NCI-H748 treated with DMSO at 0.1 percent for 48 hours (cell line): ENCODE measurements around the gene PIK3C3.
"Not testable (repeated sequence)": the region's sequence is repeated elsewhere in the genome, so short reads cannot be mapped to it uniquely, and the experiment has no call there.

Experiments used
- DNase-seq: peaks from one replicate; lab custom pipeline; 2025; lab: John Stamatoyannopoulos, UW

The PIK3C3 gene

DNA sequence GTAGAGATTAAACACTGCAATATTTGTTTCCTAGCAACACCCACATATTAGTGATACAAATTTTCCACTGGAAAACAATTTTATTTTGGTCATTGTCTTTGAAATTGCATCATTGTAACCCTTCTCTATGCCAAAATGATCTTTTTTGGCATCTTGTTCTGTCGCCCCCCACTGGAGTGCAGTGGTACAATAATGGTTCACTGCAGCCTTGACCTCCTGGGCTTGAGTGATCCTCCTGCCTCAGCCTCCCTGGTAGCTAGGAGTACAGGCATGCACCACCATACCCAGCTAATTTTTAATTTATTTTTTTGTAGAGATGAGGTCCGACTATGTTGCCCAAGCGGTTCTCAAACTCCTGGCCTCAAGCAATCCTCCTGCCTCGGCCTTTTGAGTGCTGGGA, 117.4 kb downstream of the PIK3C3 start:
- no peak for DNase-seq

DNA sequence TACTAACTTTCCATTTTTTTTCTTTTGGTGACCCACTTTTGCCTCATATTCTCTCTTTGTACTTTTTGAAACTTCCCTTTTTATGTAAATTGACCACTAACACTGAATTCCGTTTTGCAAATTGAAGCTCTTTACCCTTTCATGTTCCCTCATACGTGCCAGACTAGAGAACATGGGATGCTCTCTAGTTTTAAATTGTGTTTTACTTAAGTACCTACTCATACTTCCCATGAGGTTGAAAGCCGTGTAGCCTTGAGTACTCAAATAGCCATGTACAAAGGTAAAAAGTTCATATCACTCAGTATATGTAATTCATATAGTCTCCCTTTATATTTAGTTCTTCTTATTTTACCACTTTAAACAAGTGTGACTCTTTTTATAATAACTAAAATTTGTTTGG, 119.7 kb downstream of the PIK3C3 start:
- no peak for DNase-seq

DNA sequence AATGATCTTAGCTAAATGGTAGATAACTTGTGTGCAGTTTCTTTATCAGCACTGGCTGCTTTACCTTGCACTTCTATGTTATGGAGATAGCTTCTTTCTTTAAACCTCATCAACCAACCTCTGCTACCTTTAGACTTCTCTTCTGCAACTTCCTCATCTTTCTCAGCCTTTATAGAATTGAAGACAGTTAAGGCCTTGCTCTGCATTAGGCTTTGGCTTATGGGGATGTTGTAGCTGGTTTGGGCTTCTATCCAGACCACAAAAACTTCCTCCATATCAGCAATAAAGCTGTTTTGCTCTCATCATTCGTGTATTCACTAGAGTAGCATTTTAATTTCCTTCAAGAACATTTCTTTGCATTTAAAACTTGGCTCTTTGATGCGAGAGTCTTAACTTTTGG, 123.7 kb downstream of the PIK3C3 start:
- DNase-seq = no peak

DNA sequence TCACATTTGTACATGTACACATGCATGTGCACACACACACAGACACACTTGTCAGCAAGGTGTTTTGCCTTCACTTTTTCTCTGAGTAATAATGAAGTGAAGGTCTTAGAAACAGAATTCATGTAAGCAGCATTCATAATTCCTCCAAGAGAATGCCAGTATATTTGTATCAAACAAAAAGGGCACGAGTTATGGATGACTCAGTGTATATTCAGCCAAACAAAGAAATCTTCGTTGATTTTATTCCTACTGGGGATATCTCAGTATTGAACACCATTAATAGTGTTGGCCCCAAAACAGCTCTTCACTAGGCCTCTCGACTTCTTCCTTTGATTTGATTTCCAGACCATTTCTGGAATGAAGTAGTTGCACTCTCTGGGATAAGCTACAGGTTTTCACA, 125.3 kb downstream of the PIK3C3 start:
- no peak for DNase-seq

DNA sequence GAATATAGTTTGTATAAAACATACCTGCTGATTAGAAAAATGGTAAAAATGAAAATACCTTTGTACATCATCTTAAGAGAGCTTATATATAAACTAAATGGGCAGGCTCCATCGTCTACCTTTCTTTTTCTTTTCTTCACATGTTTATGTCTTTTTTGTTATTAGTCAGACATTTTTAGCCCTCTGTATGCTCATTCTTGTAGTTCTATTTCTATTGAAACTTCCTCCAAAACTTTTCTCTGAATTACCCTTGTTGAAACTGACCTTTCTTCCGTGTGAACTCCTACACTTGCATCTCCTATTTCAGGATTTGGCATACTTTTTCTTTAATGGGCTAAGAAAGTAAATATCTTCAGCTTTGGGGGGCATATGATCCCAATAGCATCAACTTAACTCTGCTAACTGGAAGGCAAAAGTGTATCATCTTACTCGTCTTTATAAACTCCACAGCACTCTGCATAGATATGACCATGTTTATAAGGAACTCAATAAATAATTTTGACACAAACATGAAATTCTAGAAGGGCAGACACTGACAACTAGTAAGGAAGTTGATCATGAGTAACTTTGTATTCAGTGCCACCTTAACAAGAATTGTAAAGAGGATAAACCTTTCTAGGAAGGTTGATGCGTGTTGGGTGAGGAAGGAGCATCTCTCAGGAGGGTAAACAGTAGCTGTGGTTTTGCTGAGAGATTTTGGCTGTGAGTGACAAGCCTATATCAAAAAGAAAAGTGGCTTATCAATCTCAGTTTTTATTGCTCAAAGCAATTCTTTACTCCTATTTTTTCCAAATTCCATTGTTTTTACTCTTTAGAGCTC, 127.6 kb downstream of the PIK3C3 start:
- no peak for DNase-seq

DNA sequence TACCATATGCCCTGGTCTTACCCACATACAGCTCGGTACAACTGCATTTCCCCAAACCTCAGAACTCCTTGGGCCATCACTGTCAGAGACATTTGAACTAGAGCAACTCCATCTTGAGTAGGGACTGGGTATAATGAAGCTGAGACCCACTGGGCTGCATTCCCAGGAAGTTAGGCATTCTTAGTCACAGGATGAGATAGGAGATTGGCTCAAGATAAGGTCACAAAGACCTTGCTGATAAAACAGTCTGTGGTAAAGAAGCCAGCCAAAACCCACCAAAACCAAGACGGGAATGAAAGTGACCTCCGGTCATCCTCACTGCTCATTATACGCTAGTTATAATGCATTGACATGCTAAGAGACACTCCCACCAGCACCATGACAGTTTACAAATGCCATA, 131.3 kb downstream of the PIK3C3 start:
- no peak for DNase-seq

DNA sequence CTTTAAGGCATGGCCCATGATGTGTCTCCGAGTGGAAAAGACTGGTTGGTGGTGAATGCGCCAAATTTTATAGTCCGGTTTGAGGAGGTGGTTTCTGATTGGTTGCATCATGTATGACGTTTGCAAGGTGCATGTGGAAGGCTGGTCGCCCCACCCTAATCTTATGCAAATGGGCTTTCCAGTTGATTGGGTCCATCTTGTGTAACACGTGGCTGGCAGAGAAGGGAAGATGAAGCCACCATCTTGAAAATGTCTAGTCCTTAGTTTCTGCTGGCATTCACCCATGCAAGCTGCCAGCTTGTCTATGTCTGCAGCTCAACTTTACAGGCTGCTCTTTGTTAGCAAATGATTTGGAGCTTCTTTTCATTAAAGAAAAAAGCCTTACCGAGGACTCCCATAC, 132.2 kb downstream of the PIK3C3 start:
- no peak for DNase-seq

DNA sequence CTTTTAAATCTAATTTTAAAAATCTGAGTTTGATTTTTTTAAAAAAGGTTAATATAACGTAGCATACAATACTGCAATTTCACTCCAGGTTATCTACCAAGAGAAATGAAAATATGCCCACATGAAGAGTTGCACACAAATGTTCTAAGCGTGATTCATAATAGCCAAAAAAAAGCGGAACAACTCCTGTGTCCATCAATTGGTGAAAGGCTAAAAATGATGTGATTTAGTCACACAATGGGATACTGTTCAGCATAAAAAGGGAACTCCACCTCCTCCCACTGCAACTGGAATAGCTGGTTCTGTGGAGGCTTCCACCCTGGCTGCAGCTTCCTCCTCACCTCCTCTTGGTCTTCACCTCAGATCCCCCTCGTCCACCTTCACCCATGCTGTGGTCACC, 132.8 kb downstream of the PIK3C3 start:
- no peak for DNase-seq

DNA sequence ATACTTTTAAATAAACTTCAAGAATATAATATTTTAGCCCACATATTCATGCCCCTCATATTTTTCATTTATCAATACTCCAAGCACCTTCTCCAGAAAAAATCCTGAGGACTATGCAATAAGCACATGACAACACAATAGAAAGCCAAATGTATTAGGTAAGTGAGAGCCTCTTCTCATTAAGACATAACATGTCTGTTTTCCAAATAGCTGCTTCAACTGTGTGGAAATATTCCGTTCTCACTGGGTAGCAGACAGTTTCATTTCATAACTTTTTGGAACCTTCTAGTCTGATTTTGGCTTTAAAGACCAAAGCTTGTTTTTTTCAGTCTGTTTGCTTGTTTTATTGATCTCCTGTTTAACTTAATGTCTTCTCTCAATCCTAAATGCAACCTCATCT, 137.8 kb downstream of the PIK3C3 start:
- DNase-seq = no peak

DNA sequence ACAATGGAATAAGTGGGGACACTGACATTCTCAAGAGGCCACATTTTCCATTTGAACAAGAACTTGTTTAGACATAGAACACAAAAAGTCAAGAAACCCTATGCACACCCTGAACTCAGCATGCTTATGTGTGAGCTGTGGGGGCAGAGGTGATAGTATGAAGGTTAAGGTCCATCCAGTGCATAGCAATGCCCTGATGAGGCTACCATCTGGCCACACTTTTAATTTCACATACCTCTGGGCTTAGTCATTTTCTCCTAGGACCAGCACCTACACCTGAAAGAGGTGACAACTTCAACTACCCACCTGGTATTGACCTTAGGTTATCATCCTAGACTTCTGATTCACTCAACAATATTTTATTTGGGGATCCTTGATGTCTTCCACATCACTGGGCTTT, 139.8 kb downstream of the PIK3C3 start:
- no peak for DNase-seq

DNA sequence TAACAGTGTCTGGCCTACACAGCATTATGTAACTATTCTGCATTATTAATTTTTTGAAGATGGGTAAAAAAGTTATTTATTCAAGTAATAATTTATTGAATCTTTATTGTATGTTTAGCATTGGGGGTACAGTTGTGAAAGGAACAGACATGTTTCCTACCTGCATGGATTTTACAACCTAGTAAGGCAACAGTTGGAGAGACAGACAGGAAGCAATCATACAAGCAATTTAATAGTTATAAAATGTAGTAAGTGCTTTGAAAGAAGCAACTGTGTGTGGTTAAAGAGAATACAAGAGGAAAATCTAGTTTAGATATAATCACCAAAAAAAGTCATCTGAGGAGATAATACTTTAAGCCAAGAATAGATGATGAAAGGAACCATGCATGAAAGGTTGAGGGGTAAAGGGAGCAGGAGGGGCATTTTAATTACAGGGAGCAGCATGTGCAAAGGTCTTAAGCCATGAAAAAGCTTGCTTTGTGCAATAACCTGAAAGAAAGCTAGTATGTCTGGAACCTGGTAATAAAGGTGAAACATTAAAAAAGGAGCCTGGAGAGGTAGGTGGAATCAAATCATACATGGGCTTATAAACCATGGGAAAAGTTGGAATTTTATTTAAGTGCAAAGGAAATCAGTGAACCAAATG, 140.8 kb downstream of the PIK3C3 start:
- no peak for DNase-seq

DNA sequence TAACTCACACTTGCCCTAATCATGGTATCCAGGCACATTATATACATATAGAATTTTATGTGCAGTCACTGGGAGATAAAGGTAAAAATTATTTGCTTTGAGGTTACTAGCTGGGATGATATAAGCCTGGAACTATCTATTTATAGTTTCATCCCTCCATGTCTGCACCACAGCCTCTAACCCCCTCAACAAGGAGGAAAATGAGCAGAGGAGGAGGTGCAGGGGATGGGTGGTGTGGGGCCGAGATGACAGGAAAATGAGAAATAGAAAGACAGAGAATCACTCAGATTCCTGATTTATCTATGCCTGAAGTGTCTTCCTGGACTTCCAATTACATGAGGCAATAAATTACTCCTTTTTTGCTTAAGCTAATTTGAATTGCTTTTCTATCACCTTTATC, 145.2 kb downstream of the PIK3C3 start:
- DNase-seq = no peak

DNA sequence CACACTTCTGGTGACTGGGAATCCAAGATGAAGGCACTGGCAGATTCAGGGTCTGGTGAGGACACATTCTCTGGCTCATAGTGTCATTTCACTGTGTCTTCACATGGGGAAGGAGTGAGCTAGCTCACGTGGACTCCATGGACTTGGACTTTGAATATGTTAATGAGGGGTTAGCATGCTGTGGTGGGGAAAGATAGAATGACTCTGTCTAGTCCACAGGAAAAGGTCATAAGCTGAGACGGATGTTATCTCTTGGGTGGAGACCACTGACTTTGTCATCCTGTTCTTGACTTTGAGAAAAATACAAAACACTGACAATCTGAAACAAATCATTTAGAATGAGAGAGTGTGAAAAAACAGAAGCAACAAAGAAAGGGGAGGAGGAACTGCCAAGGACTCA, 145.9 kb downstream of the PIK3C3 start:
- no peak for DNase-seq

DNA sequence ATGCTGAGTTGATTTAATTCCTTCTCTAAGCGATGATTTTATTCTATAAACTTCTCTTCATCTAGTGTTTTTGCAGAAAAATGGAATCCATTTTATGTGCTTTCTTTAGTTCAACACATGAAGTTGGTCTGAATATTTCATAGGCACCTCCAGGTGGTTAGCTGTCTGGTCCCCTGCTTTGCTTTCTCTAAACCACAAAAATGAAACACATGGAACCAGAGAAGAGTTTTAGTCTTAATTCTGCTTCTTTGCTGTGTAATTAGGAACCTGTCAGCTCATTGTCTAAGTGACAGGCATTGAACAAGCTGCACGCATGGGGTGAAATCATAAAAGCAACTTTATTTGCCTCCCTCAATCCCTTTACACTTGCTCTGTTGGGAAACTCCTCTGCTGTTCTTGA, 150.4 kb downstream of the PIK3C3 start:
- no peak for DNase-seq

DNA sequence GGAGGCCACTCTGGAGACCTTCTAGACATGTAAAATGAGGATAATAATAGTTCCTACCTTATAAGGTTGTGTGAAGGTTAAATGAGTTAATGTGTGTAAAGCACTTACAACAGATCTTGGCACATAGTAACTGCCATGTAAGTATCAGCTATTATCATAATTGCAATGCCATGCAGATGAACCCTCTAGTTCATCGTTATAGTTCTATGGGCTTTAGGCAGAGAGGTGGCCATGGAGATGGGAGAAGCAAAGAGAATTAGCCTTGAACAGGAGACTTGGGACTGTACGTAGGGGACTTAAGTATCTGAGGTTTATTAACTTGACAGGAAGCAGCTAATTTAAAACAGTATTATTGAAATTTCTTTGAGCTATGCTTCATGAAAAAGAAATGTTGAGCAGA, 151.8 kb downstream of the PIK3C3 start:
- no peak for DNase-seq

DNA sequence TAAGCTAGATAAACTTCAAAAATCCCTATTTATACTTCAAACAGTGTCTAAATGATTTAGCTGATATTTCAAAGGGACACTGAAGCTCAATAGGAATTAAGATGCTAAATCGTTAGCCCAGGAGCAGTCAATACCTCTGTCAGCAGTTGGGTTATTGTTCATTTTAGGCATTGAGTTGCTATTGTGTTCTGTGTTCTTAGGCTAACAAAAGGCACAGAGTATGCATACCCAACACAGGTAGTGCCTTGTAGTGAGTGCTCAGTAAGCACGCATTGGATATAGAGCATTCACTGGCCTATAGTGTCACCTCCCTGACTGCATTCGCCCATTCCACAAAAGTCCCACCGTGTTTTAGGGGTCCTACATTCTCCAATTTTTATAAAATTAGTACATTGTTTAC, 152.3 kb downstream of the PIK3C3 start:
- no peak for DNase-seq

DNA sequence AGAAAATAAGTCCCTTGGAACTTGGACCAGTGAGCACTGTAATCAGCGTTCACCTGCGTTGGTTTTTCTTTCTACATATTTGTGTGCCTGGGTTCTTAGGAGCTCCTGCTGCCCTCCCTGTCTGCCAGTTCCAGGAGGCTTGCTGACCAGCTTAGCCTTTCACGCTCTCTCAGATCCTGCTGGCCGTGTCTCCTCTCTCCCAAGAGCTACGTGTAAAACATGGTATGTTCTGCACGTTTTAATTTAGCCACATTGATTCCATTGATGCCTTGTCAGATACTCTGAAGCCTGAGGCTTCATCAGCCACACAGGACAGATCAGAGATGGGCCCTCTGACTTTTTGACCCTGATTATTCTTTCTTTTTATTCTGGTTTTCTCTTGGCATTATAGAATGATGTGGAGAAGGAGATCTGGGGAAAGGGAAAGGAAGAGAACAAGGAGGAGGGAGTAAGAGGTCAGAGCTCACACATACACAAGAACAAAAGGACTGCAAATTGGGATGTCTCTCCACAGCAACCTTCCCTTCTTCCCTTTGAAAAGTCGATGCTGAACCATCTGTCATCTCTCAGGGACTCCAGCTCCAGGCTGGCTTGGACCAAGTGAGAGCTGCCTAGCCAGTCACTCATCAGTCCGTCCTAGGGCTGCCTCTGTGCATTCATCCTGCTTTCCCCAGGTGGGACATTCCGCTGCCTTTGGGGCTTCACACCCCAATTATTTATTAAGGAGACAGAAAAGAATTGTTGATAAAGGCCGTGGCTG, 152.8 kb downstream of the PIK3C3 start:
- DNase-seq = no peak

DNA sequence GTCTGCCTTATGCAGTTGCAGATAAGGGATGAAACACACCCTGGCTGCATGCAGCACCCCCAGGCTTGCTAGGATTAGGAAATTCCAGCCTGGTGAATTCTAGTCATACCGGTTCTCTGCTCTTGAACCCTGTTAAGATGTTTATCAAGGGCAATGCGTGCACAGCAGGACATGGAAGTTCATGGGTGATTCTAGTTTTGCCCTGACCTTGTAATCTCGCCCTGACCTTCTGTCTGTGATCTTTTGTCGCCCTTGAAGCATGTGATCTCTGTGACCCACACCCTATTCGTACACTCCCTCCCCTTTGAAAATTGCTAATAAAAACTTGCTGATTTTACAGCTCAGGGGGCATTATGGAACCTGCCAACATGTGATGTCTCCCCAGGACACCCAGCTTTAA, 157.1 kb downstream of the PIK3C3 start:
- not testable (repeated sequence) for DNase-seq

DNA sequence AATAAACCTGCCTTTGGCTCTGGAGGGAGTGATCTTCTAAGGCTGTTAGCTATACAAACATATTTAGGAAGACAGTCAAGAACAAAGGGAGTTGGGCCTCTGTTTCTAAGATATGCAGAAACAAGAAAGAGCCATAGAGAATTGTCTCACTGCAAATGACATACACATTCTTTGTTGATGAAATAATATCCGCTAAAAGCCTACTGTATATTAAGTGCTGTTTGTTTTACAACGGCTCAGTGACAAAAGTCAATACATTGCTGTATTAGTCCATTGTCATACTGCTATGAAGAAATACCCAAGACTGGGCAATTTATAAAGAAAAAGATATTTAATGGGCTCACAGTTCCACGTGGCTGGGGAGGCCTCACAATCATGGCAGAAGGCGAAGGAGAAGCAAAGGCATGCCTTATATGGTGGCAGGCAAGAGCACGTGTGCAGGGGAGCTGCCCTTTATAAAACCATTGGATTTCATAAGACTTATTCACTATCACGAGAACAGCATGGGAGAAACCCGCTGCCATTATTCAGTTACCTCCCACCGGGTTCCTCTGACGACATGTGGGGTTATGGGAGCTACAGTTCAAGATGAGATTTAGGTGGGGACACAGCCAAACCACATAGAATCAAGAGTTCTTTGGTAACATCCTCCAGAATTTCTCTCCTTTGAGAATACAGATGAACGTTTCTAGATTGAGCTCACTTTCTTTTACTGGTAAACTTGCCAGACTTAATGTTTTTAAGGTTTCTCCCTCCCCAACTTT, 157.8 kb downstream of the PIK3C3 start:
- DNase-seq = no peak

DNA sequence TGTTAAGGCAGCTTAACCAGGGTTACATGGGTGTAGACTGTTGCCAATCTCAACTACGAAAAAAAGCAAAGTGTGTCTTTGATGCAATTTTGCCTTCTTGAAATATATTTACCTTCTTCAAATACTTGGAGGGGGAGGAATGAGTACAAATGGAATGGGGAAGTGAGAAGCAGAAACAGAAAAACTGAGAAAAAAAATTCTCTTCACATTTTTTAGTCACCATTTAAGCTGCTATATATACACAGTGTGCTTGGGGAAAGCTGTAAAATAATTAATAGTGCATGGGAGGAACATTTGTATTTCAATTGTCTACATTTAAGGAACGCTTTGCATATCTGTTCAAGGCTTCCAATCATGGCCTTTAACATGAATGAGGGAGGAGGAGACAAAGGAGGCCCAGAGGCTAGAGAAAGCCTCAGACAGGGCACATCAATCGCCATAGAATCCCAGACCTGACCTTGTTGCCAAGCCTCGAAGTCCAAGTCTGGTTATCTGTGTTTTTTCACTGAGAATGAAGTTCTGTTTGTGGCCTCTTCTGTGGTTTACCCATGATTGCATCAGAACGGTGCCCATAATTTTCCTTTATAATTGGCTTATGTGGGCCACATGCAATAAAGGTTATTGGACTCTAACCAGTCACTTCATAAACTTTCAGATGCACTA, 158.6 kb downstream of the PIK3C3 start:
- DNase-seq = no peak

DNA sequence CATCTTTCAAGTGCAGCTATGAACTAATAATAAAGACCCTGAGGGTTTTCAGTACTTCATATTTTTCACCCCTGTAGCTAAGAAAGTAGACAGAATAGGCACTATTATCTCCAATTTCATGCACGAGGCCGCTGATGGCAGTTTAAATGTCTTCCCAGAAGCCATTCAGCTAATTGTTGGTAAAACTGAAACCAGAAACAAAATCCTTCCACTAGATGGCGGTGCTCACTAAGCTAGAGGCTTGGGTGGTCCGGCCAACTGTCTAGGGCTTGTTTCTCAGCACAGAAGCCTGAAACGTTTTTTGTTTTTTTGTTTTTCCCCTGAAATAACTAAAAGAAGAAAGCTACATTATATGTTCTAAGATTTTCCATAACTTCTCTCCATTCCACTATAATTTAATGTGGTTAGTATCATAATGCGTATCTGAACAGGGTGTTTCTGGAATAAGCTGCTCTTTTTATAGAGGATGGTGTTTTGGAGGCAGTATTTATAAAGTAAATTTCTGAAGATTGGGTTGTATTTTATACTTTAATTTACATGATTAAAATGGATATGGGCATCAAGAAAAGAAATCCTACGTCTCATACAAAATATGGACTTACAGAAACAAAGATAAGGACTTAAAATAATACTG, 159.4 kb downstream of the PIK3C3 start:
- peak; percentile 88 for DNase-seq
